ENCODE results near the gene ACOXL.

The ACOXL gene

DNA sequence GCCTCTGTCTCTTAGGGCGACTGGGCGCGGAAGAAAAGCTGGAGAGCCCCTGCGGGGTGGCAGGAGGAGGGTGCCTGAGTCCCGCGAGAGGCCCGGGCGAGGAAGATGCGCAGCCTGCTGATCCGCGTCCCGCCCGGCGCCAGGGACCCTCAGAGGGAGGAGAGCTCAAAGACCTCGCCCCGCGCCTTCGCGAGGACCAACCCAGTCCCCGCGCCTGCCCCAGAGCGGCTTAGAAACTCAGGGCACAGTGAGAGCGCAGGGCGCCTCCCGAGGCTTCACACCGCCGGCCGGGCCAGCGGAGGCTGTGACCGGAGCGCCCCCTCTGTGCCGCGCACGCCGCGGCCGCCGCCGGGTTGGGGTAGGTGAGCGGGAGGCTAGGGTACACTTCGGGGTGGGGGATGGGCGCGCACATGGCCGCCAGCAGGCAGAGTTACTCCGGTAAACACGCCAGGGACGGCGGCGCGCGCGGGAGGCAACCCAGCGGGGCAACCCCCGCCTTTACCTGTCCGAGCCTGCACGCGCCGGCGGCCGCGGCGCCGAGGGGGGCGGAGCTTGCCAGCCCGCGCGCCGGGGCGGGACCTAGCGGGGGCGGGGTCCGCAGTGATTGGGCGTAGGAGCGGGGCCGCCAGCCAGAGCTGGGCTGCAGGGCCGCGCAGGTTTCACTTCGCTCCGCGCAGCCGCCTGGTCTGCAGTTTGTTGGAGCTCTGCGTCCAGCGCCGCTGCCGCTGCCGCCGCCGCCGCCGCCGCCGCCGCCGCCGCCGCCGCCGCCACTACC is 388.1 kb downstream of the ACOXL start, which contains the start of gene BCL2L11:
TSS of gene BCL2L11 (plus strand) at position 662 of the 775 bp plus-strand sequence. CDS start 2,832 bp downstream, outside the sequence.
- 0 to 1% methylated on average over 98 of the region's 98 CpGs for WGBS, 2 experiments
- peaks cover 15% of the 10 kb centered on the region for H3K4me1 ChIP-seq (ENCODE audit: control insufficient read depth, insufficient read depth, low read length)
- H3K27ac ChIP-seq (ENCODE audit: insufficient read depth, low read depth, low read length, poor library complexity, severe bottlenecking), result peak within 1 kb of the TSS; percentile 50

DNA sequence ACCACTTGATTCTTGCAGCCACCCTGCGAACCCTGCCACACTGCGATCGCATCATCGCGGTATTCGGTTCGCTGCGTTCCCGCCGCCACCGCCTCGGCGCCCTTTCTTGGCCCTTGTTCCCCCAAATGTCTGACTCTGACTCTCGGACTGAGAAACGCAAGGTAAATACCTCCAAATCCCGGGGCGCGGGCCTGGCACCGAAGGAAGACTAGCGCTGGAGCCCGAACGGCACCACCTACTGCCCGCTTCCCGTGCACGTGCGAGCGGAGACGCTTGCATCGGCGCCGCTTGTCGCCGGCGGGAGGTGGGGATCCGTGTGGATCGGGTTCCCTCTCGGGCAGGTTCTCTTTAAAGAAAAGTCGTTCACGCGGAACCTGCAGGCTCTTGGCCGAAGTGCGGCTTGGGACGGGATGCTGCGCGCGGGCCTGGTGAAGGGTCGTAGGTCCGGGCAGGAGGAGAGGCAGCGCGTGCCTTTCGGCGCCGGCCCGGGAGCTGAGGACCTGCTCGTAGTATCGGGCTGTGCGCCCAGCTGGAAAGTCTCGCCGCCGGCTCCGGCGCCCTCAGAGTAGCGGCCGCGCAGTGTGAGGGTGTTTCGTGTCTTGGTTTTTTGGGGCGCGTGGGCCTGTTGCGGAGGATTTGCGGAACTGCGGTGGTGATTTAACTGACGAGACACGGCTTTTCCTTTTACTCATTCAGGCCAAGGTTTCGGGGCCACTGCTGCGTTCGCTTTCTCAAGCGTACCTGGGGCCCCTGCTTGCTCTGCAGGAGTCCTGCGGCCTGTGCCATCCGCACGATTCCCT is 388.9 kb downstream of the ACOXL start:
- Histone ChIP-seq H3K36me3 (ENCODE audit: control insufficient read depth, insufficient read depth, low read length) (peaks cover 11% of the 10 kb centered on the region), H3K4me3 (ENCODE audit: insufficient read depth, low read depth, low read length) (peak overlapping the region; percentile 88), H3K27ac (ENCODE audit: insufficient read depth, low read depth, low read length, poor library complexity, severe bottlenecking) (peak overlapping the region; percentile 50), H3K9me3 (ENCODE audit: control insufficient read depth, low read length) (no peaks in the 10 kb centered on the region), H3K4me1 (ENCODE audit: control insufficient read depth, insufficient read depth, low read length) (peaks cover 20% of the 10 kb centered on the region), H3K27me3 (ENCODE audit: control insufficient read depth, insufficient read depth, low read length, poor library complexity, severe bottlenecking) (peaks cover 53% of the 10 kb centered on the region)
- WGBS, 2 experiments, result 0% methylated on average over 80 of the region's 80 CpGs

More for the DNA sequence above, 388.1 kb downstream of the ACOXL start, which contains the start of gene BCL2L11:
- H3K4me3 ChIP-seq (ENCODE audit: insufficient read depth, low read depth, low read length), result peak within 1 kb of the TSS; percentile 88
- H3K9me3 ChIP-seq (ENCODE audit: control insufficient read depth, low read length), result no peaks in the 10 kb centered on the region
- peaks cover 60% of the 10 kb centered on the region for H3K27me3 ChIP-seq (ENCODE audit: control insufficient read depth, insufficient read depth, low read length, poor library complexity, severe bottlenecking)
- H3K36me3 ChIP-seq (ENCODE audit: control insufficient read depth, insufficient read depth, low read length), result peaks cover 6% of the 10 kb centered on the region

DNA sequence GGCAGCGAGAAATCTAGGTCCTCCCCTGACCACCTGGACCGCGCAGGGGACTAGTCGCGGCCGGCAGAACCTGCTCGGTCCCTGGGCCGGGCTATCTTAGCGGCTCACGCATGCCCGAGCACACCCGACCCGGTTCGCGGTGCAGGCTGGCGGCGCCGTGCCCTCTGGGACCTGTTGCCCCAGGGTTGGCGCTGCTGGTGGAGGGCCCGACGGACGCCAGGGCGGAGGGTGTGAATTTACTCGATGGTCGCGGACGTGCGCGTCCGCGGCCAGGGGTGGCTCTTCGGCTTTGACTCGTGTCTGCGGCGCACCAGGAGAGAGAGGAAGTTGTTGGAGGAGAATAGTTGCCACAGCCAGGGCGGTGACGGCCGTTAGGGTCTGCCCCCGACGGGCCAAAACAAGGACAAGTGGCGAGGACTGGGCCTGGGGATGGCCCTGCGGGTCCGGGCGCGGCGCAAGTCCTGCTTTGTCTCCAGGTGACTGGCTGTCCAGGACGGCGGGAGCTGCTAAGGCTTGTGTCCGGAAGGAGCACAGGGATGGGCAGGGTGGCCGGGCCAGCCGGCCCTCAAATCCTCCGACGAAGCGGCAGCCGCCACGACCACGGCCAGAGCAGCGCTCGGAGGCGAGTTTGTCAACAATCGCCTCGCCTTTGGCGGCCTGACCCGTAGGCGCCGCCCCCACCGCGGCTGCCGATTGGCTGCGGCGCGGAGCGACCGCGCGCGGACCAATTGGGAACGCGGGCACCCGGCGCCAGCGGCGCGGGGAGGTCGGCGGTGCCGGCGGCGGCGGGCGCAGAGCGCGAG is 389.7 kb downstream of the ACOXL start:
- no peak overlapping the region for H3K27ac ChIP-seq (ENCODE audit: insufficient read depth, low read depth, low read length, poor library complexity, severe bottlenecking)
- H3K27me3 ChIP-seq (ENCODE audit: control insufficient read depth, insufficient read depth, low read length, poor library complexity, severe bottlenecking), result peaks cover 47% of the 10 kb centered on the region
- H3K4me3 ChIP-seq (ENCODE audit: insufficient read depth, low read depth, low read length), result peak overlapping the region; percentile 88
- peaks cover 11% of the 10 kb centered on the region for H3K36me3 ChIP-seq (ENCODE audit: control insufficient read depth, insufficient read depth, low read length)
- 1% methylated on average over 93 of the region's 93 CpGs for WGBS, 2 experiments
- H3K9me3 ChIP-seq (ENCODE audit: control insufficient read depth, low read length), result no peaks in the 10 kb centered on the region
- peaks cover 20% of the 10 kb centered on the region for H3K4me1 ChIP-seq (ENCODE audit: control insufficient read depth, insufficient read depth, low read length)

DNA sequence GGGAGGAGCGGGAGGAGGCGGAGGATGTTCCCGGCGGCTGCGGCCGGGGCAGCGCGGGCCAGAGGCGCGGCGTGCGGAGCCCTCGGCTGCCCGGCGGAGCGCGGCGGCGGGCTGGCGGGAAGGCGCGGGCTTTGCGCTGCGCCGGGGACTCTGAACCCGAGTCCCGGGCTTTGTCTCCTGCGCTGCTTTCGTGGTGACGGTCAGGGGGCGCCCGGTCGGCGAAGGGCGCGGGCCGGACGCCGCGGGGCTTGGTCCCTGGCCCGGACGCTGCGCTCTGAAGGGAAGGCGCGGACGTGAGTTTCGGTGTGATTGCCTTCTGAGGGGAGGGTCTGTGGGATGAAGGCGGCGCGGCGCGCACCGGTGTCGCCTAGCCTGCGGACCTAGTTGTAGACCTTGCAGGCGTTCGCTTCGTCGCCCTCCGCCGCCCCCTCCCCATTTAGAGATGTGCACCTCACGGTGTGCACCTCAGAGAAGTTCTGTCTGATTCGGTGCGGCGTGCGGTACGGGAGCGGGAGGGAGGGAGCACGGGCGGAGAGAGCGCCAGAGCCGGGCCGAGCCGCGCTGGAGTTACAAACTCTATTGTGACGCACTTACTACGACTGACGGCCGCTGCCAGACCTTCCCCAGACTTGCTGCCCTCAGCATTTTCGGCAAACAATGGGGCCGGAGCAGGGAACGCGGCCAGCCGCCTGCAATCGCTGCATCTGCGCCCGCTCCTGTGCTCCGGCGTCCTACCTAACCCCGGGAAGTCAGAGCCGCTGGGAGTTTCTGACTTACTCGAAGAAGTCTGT is 390.5 kb downstream of the ACOXL start:
- Histone ChIP-seq H3K4me1 (ENCODE audit: control insufficient read depth, insufficient read depth, low read length) (peaks cover 17% of the 10 kb centered on the region), H3K9me3 (ENCODE audit: control insufficient read depth, low read length) (no peaks in the 10 kb centered on the region), H3K4me3 (ENCODE audit: insufficient read depth, low read depth, low read length) (peak overlapping the region; percentile 88), H3K27ac (ENCODE audit: insufficient read depth, low read depth, low read length, poor library complexity, severe bottlenecking) (peak overlapping the region; percentile 96), H3K36me3 (ENCODE audit: control insufficient read depth, insufficient read depth, low read length) (peaks cover 19% of the 10 kb centered on the region), H3K27me3 (ENCODE audit: control insufficient read depth, insufficient read depth, low read length, poor library complexity, severe bottlenecking) (peaks cover 39% of the 10 kb centered on the region)
- 0 to 1% methylated on average over 92 of the region's 92 CpGs for WGBS, 2 experiments

DNA sequence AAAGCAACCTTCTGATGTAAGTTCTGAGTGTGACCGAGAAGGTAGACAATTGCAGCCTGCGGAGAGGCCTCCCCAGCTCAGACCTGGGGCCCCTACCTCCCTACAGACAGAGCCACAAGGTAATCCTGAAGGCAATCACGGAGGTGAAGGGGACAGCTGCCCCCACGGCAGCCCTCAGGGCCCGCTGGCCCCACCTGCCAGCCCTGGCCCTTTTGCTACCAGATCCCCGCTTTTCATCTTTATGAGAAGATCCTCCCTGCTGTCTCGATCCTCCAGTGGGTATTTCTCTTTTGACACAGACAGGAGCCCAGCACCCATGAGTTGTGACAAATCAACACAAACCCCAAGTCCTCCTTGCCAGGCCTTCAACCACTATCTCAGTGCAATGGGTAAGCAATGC is 391.4 kb downstream of the ACOXL start:
- peaks cover 29% of the 10 kb centered on the region for H3K27me3 ChIP-seq (ENCODE audit: control insufficient read depth, insufficient read depth, low read length, poor library complexity, severe bottlenecking)
- no peaks in the 10 kb centered on the region for H3K9me3 ChIP-seq (ENCODE audit: control insufficient read depth, low read length)
- peaks cover 13% of the 10 kb centered on the region for H3K4me1 ChIP-seq (ENCODE audit: control insufficient read depth, insufficient read depth, low read length)
- H3K36me3 ChIP-seq (ENCODE audit: control insufficient read depth, insufficient read depth, low read length), result peaks cover 28% of the 10 kb centered on the region
- no peak overlapping the region for H3K27ac ChIP-seq (ENCODE audit: insufficient read depth, low read depth, low read length, poor library complexity, severe bottlenecking)
- H3K4me3 ChIP-seq (ENCODE audit: insufficient read depth, low read depth, low read length), result peak overlapping the region; percentile 88
- WGBS, 2 experiments, result 57 to 60% methylated on average over 7 of the region's 7 CpGs

DNA sequence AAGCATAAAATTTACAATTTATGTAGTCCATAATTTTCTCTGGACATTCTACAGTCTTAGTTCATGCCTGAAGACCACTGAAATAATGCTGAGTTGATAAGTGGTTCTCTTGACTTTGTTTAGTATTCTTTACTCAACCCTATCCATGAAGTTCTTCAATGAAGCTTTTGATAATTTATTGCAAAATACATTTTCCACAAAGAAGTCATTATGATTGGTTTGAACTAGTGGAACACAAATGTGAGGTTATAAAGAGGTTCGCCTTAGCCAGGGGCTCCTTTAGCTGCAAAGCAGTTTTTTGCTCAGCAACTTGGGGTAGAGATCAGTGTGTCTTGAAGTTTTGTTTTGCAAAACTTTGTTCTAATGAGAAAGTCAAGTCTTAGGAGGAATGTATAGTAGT is 394.2 kb downstream of the ACOXL start:
- 85 to 91% methylated on average over 1 of the region's 1 CpG for WGBS, 2 experiments
- no peaks in the 10 kb centered on the region for H3K9me3 ChIP-seq (ENCODE audit: control insufficient read depth, low read length)
- no peak overlapping the region for H3K4me3 ChIP-seq (ENCODE audit: insufficient read depth, low read depth, low read length)
- H3K36me3 ChIP-seq (ENCODE audit: control insufficient read depth, insufficient read depth, low read length), result peaks cover 48% of the 10 kb centered on the region
- peaks cover 13% of the 10 kb centered on the region for H3K4me1 ChIP-seq (ENCODE audit: control insufficient read depth, insufficient read depth, low read length)
- H3K27me3 ChIP-seq (ENCODE audit: control insufficient read depth, insufficient read depth, low read length, poor library complexity, severe bottlenecking), result peaks cover 6% of the 10 kb centered on the region
- H3K27ac ChIP-seq (ENCODE audit: insufficient read depth, low read depth, low read length, poor library complexity, severe bottlenecking), result no peak overlapping the region

DNA sequence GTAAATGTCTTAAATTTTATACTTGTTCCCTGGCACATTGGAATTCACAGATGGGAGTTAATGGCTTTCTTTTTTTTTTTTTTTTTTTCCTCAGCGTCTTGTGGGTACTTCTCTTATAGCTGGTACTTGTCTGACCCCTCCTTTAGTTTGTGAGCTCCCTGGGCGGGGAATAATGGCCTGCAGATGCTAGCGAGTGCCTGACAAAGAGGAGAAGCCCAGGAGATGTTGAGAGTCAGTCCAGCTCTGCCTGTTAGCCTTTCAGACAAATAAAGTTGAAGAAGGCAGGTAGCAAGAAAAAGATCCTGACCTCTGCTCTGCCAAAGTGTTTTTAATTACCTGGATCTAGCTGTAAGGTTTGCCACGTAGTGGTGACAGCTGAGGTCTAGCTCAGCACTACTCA is 395.0 kb downstream of the ACOXL start:
- Histone ChIP-seq H3K4me3 (ENCODE audit: insufficient read depth, low read depth, low read length) (no peak overlapping the region), H3K36me3 (ENCODE audit: control insufficient read depth, insufficient read depth, low read length) (peaks cover 48% of the 10 kb centered on the region), H3K27ac (ENCODE audit: insufficient read depth, low read depth, low read length, poor library complexity, severe bottlenecking) (no peak overlapping the region), H3K9me3 (ENCODE audit: control insufficient read depth, low read length) (no peaks in the 10 kb centered on the region), H3K27me3 (ENCODE audit: control insufficient read depth, insufficient read depth, low read length, poor library complexity, severe bottlenecking) (no peaks in the 10 kb centered on the region), H3K4me1 (ENCODE audit: control insufficient read depth, insufficient read depth, low read length) (peaks cover 11% of the 10 kb centered on the region)
- 83% methylated on average over 4 of the region's 4 CpGs for WGBS, 2 experiments

DNA sequence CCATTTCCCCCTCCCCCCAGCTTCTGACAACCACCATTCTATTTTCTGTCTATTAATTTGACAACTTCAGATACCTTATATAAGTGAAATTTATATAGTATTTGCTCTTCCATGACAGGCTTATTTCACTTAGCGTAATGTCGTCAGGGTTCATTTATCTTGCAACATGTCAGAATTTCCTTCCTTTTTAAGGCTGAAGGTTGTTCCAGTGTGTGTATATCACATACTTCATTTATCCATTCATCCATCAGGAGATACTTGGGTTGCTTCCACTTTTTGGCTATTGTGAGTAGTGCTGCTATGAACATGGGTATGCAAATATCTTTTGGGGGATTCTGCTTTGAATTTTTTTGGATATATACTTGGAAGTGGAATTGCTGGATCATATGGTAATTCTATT is 395.7 kb downstream of the ACOXL start:
- H3K27me3 ChIP-seq (ENCODE audit: control insufficient read depth, insufficient read depth, low read length, poor library complexity, severe bottlenecking), result no peaks in the 10 kb centered on the region
- no peak overlapping the region for H3K27ac ChIP-seq (ENCODE audit: insufficient read depth, low read depth, low read length, poor library complexity, severe bottlenecking)
- 96 to 100% methylated on average over 2 of the region's 2 CpGs for WGBS, 2 experiments
- H3K4me1 ChIP-seq (ENCODE audit: control insufficient read depth, insufficient read depth, low read length), result peaks cover 11% of the 10 kb centered on the region
- H3K36me3 ChIP-seq (ENCODE audit: control insufficient read depth, insufficient read depth, low read length), result peaks cover 48% of the 10 kb centered on the region
- H3K4me3 ChIP-seq (ENCODE audit: insufficient read depth, low read depth, low read length), result no peak overlapping the region
- H3K9me3 ChIP-seq (ENCODE audit: control insufficient read depth, low read length), result no peaks in the 10 kb centered on the region

DNA sequence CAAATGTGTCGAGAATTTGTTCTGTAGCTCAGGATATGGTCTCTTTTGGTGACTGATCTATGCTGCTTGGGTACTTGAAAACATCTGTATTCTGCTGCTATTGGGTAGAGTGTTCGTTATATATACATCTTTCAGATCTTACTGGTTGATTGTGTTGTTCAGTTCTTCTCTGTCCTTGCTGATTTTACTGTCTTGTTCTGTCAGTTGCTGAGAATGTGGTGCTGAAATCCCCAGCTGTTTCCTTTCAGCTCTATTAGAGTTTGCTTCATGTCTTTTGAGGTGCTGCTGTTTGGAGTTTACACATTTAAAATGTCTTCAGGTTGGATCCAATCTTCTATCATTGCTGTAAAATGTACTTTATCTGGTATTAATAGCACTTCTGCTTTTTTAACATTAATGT is 401.2 kb downstream of the ACOXL start:
- Histone ChIP-seq H3K4me3 (ENCODE audit: insufficient read depth, low read depth, low read length) (no peak overlapping the region), H3K27me3 (ENCODE audit: control insufficient read depth, insufficient read depth, low read length, poor library complexity, severe bottlenecking) (no peaks in the 10 kb centered on the region), H3K36me3 (ENCODE audit: control insufficient read depth, insufficient read depth, low read length) (peaks cover 27% of the 10 kb centered on the region), H3K4me1 (ENCODE audit: control insufficient read depth, insufficient read depth, low read length) (peaks cover 10% of the 10 kb centered on the region), H3K27ac (ENCODE audit: insufficient read depth, low read depth, low read length, poor library complexity, severe bottlenecking) (no peak overlapping the region), H3K9me3 (ENCODE audit: control insufficient read depth, low read length) (no peaks in the 10 kb centered on the region)
- WGBS, 2 experiments, result 82 to 96% methylated on average over 2 of the region's 2 CpGs

All from ectodermal cell (in vitro differentiated cells).